22Rv1 (cell line): ENCODE results near the gene ANKRD17.

Experiments
- ZFX ChIP-seq: fragments of 450-650 bp; IDR thresholded peaks from 2 replicates; pipeline ENCODE4 v1.6.1; 2017; ENCODE audit warnings: antibody characterized with exemption, borderline replicate concordance
- TF ChIP-seq, protein P1 (sequence below): fragments of 450-650 bp; IDR thresholded peaks from 2 replicates; pipeline ENCODE4 v1.5.1; 2017; ENCODE audit warnings: mild to moderate bottlenecking

DNA sequence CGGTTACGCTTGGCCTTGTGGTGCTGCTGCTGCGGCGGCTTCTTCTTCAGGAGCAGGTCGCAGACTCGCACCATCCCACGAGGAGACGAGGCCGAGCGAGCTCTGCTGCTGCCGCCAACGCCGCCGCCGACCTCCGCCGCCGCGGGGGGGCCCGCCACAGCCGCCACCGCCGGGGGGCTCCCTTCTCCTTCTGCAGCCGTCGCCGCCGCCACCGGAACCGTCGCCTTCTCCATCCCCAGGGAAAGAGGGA is 237 bp downstream of the ANKRD17 start:
- TF ChIP-seq, protein P1, sequence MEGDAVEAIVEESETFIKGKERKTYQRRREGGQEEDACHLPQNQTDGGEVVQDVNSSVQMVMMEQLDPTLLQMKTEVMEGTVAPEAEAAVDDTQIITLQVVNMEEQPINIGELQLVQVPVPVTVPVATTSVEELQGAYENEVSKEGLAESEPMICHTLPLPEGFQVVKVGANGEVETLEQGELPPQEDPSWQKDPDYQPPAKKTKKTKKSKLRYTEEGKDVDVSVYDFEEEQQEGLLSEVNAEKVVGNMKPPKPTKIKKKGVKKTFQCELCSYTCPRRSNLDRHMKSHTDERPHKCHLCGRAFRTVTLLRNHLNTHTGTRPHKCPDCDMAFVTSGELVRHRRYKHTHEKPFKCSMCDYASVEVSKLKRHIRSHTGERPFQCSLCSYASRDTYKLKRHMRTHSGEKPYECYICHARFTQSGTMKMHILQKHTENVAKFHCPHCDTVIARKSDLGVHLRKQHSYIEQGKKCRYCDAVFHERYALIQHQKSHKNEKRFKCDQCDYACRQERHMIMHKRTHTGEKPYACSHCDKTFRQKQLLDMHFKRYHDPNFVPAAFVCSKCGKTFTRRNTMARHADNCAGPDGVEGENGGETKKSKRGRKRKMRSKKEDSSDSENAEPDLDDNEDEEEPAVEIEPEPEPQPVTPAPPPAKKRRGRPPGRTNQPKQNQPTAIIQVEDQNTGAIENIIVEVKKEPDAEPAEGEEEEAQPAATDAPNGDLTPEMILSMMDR: peak; percentile 59
- TF ChIP-seq ZFX: no peak
